K562 (cell line): ENCODE results near the gene RABEPK. TPM values are rescaled to one million over a fixed set of nuclear protein-coding genes. Genes with fewer than 3 reads are reported as not detected.

Source experiments
- ARNT ChIP-seq, 2 experiments: fragments of 450-650 bp; IDR thresholded peaks; 2 replicates each; pipeline ENCODE4 v1.6.1; 2016; ENCODE audit warnings: mild to moderate bottlenecking in 1 of 2
- E2F6 ChIP-seq, 2 experiments: IDR thresholded peaks; 2 replicates each; pipeline ENCODE4 v1.6.1; 2011; ENCODE audit warnings: borderline replicate concordance in 1 of 2, control low read depth in 1 of 2, low read depth in 1 of 2, low read length in 1 of 2, mild to moderate bottlenecking in 1 of 2, mixed read lengths in 1 of 2, moderate library complexity in 1 of 2; ENCODE audit not compliant: insufficient read depth in 1 of 2, insufficient read length in 1 of 2, poor library complexity in 1 of 2, severe bottlenecking in 1 of 2; ENCODE audit errors: extremely low read depth in 1 of 2
- GMEB1 ChIP-seq: fragments of 250-450 bp; sonication (Bioruptor Pico); IDR thresholded peaks from 2 replicates; pipeline ENCODE4 v1.4.0; 2020; ENCODE audit warnings: mild to moderate bottlenecking
- HMGXB4 ChIP-seq: sonication (generic); formaldehyde crosslinking; IDR thresholded peaks from 2 replicates; pipeline ENCODE4 v1.8.1; 2023; ENCODE audit warnings: mild to moderate bottlenecking, missing genetic modification reagents
- IRF1 ChIP-seq: sonication (generic); formaldehyde crosslinking; IDR thresholded peaks from 2 replicates; pipeline ENCODE4 v1.8.0; 2022; ENCODE audit warnings: missing genetic modification reagents, mild to moderate bottlenecking, borderline replicate concordance
- MXI1 ChIP-seq: IDR thresholded peaks from 2 replicates; pipeline ENCODE4 v1.6.1; 2011; ENCODE audit warnings: low read depth, mild to moderate bottlenecking, improper control_type of control experiment, low read length
- POLR2AphosphoS2 ChIP-seq: IDR thresholded peaks from 2 replicates; pipeline ENCODE4 v1.6.1; 2012; ENCODE audit warnings: low read length, improper control_type of control experiment
- THAP7 ChIP-seq: fragments of 250-450 bp; sonication (Bioruptor Pico); IDR thresholded peaks from 2 replicates; pipeline ENCODE4 v1.5.0; 2021
- ZBTB17 ChIP-seq: fragments of 450-650 bp; formaldehyde crosslinking; IDR thresholded peaks from 2 replicates; pipeline ENCODE4 v1.4.0; 2020; ENCODE audit warnings: mild to moderate bottlenecking
- ZNF395 ChIP-seq: fragments of 200-800 bp; sonication (Bioruptor generic); IDR thresholded peaks from 2 replicates; pipeline ENCODE4 v1.6.1; 2017; ENCODE audit warnings: missing genetic modification characterization, missing compliant biosample characterization
- ZNF398 ChIP-seq: fragments of 250-450 bp; sonication (Bioruptor Pico); IDR thresholded peaks from 2 replicates; pipeline ENCODE4 v1.8.0; 2021; ENCODE audit warnings: moderate library complexity, mild to moderate bottlenecking, inconsistent platforms
- polyA plus RNA-seq, 8 experiments: library from polyadenylated mRNA; depleted of rRNA in 4 of 8; stranded (reverse) in 5 of 8; unstranded in 3 of 8; fragments of >200 nt; fragmentation: Nextera tagmentation in 2 of 8; fragmentation: Illumina TruSeq in 1 of 8; extraction: Ambion mirVana in 2 of 8; extraction: Trizol in 1 of 8; gene quantifications; 2 replicates each; pipeline versions ENCODE4 v1.2.1 to v1.2.3, GENCODE V29; 2011 to 2014; ENCODE audit warnings: inconsistent platforms in 1 of 8, missing spikeins in 1 of 8
- total RNA-seq, 7 experiments: library from RNA; depleted of rRNA in 6 of 7; stranded (reverse); fragments of >200 nt in 6 of 7; fragmentation: Illumina TruSeq in 2 of 7; extraction: Trizol in 2 of 7; gene quantifications; 2 replicates each; pipeline versions ENCODE4 v1.2.1 to v1.2.3, GENCODE V29; 2011 to 2021; ENCODE audit warnings: low replicate concordance in 1 of 7

Gene RABEPK
- total and polyA plus RNA-seq, 9 of the 15 experiments (the other 6 are each of a cell fraction or from before 2014, with no cell fraction given), result 38.3 to 113 (median 52.8) TPM

- TF ChIP-seq E2F6 (IDR thresholded peaks at IDR 0.05; ENCODE audit: borderline replicate concordance in 1 of 2, extremely low read depth in 1 of 2, insufficient read depth in 1 of 2, insufficient read length in 1 of 2, low read depth in 1 of 2, low read length in 1 of 2, poor library complexity in 1 of 2, severe bottlenecking in 1 of 2), result peak; percentile 43 to 79
- 0 out of 2 replicates have a peak, but pooled peaks have one; percentile 23 for TF ChIP-seq ZNF395 (CRISPR knock-in tag)
- no peak for TF ChIP-seq ARNT (IDR thresholded peaks at IDR 0.05)
- 0 out of 2 replicates have a peak, but pooled peaks have one; percentile 64 for TF ChIP-seq THAP7 (CRISPR knock-in tag)
- peak; percentile 90; the same call in 1 of the 2 replicates for TF ChIP-seq IRF1 (CRISPR knock-in tag)
- no peak for TF ChIP-seq ZBTB17 (CRISPR knock-in tag)
- TF ChIP-seq HMGXB4 (CRISPR knock-in tag), result peak; percentile 62
- TF ChIP-seq GMEB1 (CRISPR knock-in tag), result 0 out of 2 replicates have a peak, but pooled peaks have one; percentile 2
- TF ChIP-seq POLR2AphosphoS2, result peak; percentile 88; the same call in 1 of the 2 replicates
- TF ChIP-seq MXI1, result peak; percentile 51; the same call in 1 of the 2 replicates
- TF ChIP-seq ZNF398 (CRISPR knock-in tag), result no peak
These were observed 40.3 kb downstream of the RABEPK start (continued) for GRCh38 chr9:125240649-125240999.
